IMR-90 (cell line): ENCODE data around the gene ATP9B.

Experiments
- CEBPB ChIP-seq: IDR thresholded peaks from 2 replicates; pipeline ENCODE4 v1.6.1; 2012; ENCODE audit warnings: low read depth, low read length, improper control_type of control experiment
- CHD1 ChIP-seq: IDR thresholded peaks from 2 replicates; pipeline ENCODE4 v1.6.1; 2012; ENCODE audit warnings: low read depth, low read length, improper control_type of control experiment
- MAFK ChIP-seq: IDR thresholded peaks from 2 replicates; pipeline ENCODE4 v1.6.1; 2012; ENCODE audit warnings: low read depth, low read length, improper control_type of control experiment
- NFE2L2 ChIP-seq: fragments of 150-350 bp; IDR thresholded peaks from 2 replicates; pipeline ENCODE4 v1.6.1; 2016; ENCODE audit warnings: low read depth, mild to moderate bottlenecking, low read length
- POLR2A ChIP-seq: IDR thresholded peaks from 2 replicates; pipeline ENCODE4 v1.6.1; 2012; ENCODE audit warnings: mild to moderate bottlenecking, low read depth, low read length
- RFX5 ChIP-seq: IDR thresholded peaks from 2 replicates; pipeline ENCODE4 v1.8.0; 2012; ENCODE audit warnings: low read depth, mild to moderate bottlenecking, low read length, moderate library complexity
- SMC3 ChIP-seq: fragments of 150-350 bp; IDR thresholded peaks from 2 replicates; pipeline ENCODE4 v1.6.1; 2016; ENCODE audit warnings: low read depth, mild to moderate bottlenecking, antibody characterized with exemption, low read length, moderate library complexity
- TF ChIP-seq, protein P1 (sequence below): conservative IDR thresholded peaks from 2 replicates; pipeline ENCODE4 v1.5.1; 2012; ENCODE audit warnings: mild to moderate bottlenecking, low read depth, low read length, improper control_type of control experiment
- TF ChIP-seq, protein P2 (sequence below): fragments of 150-350 bp; IDR thresholded peaks from 2 replicates; pipeline ENCODE4 v1.6.1; 2017; ENCODE audit warnings: mild to moderate bottlenecking, antibody characterized with exemption, low read length, low read depth
- TF ChIP-seq, protein P3 (sequence below): fragments of 150-350 bp; IDR thresholded peaks from 2 replicates; pipeline ENCODE4 v1.6.1; 2016; ENCODE audit warnings: low read depth, mild to moderate bottlenecking, low read length, moderate library complexity, borderline replicate concordance

DNA sequence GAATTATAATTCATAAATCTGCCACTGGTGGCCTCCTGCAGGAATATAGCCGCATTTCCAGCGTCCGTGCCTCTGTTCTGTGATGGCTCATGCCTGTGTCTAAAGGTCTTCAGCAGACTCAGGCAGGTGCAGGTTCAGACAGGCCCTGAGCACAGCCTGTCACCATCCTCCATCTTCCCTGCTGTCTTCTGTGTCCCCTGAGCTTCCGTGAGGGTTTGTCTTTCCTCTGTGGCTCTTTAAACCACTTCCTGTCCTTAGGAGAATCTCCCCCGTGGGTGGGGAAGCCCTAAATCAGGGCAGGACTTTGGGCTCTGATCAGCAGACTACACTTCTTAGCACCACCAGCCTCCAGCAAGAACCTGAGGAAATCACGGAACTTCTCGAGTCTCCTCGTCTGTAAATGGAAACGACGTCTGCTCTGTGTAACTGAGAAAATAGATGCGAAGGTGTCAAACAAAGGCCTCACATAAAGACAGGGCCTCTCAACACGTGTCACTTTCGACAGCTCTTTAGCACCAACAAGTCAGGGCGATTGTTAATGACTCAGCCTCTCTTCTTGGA is 302.4 kb downstream of the ATP9B start:
- TF ChIP-seq SMC3 (no peak), CEBPB (no peak), CHD1 (no peak), RFX5 (no peak), POLR2A (no peak), NFE2L2 (no peak), MAFK (no peak)
- TF ChIP-seq, protein P1, sequence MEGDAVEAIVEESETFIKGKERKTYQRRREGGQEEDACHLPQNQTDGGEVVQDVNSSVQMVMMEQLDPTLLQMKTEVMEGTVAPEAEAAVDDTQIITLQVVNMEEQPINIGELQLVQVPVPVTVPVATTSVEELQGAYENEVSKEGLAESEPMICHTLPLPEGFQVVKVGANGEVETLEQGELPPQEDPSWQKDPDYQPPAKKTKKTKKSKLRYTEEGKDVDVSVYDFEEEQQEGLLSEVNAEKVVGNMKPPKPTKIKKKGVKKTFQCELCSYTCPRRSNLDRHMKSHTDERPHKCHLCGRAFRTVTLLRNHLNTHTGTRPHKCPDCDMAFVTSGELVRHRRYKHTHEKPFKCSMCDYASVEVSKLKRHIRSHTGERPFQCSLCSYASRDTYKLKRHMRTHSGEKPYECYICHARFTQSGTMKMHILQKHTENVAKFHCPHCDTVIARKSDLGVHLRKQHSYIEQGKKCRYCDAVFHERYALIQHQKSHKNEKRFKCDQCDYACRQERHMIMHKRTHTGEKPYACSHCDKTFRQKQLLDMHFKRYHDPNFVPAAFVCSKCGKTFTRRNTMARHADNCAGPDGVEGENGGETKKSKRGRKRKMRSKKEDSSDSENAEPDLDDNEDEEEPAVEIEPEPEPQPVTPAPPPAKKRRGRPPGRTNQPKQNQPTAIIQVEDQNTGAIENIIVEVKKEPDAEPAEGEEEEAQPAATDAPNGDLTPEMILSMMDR, result no peak
- TF ChIP-seq, protein P2, sequence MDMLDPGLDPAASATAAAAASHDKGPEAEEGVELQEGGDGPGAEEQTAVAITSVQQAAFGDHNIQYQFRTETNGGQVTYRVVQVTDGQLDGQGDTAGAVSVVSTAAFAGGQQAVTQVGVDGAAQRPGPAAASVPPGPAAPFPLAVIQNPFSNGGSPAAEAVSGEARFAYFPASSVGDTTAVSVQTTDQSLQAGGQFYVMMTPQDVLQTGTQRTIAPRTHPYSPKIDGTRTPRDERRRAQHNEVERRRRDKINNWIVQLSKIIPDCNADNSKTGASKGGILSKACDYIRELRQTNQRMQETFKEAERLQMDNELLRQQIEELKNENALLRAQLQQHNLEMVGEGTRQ, result no peak
- TF ChIP-seq, protein P3, sequence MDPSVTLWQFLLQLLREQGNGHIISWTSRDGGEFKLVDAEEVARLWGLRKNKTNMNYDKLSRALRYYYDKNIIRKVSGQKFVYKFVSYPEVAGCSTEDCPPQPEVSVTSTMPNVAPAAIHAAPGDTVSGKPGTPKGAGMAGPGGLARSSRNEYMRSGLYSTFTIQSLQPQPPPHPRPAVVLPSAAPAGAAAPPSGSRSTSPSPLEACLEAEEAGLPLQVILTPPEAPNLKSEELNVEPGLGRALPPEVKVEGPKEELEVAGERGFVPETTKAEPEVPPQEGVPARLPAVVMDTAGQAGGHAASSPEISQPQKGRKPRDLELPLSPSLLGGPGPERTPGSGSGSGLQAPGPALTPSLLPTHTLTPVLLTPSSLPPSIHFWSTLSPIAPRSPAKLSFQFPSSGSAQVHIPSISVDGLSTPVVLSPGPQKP, result no peak
